Right renal pelvis (tissue), 4 donors: ENCODE data around the gene UBE2E1. TPM values are rescaled to one million over a fixed set of nuclear protein-coding genes. Genes with fewer than 3 reads are reported as not detected.
A peak's percentile ranks its signal among the peaks of the same experiment; 100 is the strongest.
"Not testable (repeated sequence)": the region's sequence is repeated elsewhere in the genome, so short reads cannot be mapped to it uniquely, and the experiment has no call there.

ENCODE experiments used
- DNase-seq, 4 donors: peaks; one replicate each; pipeline ENCODE4 v3.0.0-alpha.2; 2013; ENCODE audit warnings: low read depth in 4 of 4, low spot score in 3 of 4, missing footprints in 1 of 4
- polyA plus RNA-seq, 4 donors: library from polyadenylated mRNA; unstranded; fragments of 120-200 nt; gene quantifications; one replicate each; pipeline ENCODE4 v1.2.1, GENCODE V29; 2013; ENCODE audit not compliant: insufficient read length in 4 of 4

The UBE2E1 gene
- polyA plus RNA-seq, 4 donors, result 144 to 181 (median 164) TPM

- DNase-seq, result not testable (repeated sequence)
These were observed 106.6 kb downstream of the UBE2E1 start for GRCh38 chr3:23912335-23912734.

- DNase-seq, result no peak
These were observed 107.4 kb downstream of the UBE2E1 start for GRCh38 chr3:23913182-23913581.

GRCh38 chr3:23913873-23914743 lies 108.4 kb downstream of the UBE2E1 start:
- DNase-seq, result no peak

- DNase-seq, result no peak
These were observed 109.9 kb downstream of the UBE2E1 start for GRCh38 chr3:23915537-23916108.

- no peak for DNase-seq
These were observed 110.6 kb downstream of the UBE2E1 start for GRCh38 chr3:23916152-23916885.

- DNase-seq, result peak; percentile 89 to 96 (median 94)
These were observed 111.3 kb downstream of the UBE2E1 start, which contains the start of the genes NKIRAS1 and RPL15 for GRCh38 chr3:23916886-23917678. Gene NKIRAS1, minus strand, starts transcription at chr3:23916990. Its CDS starts 6,086 bp downstream, at chr3:23910904. Gene RPL15, plus strand, starts transcription at chr3:23917132. Its CDS starts 728 bp downstream, at chr3:23917860.

GRCh38 chr3:23917679-23918303 lies 112.0 kb downstream of the UBE2E1 start:
- DNase-seq, result peak in 3 of 4 donors; percentile 29 to 44 (median 40)

- DNase-seq, result not testable (repeated sequence)
These were observed 112.6 kb downstream of the UBE2E1 start for GRCh38 chr3:23918331-23918730.

- no peak for DNase-seq
These were observed 113.9 kb downstream of the UBE2E1 start for GRCh38 chr3:23919628-23920027.

- no peak for DNase-seq
These were observed 114.4 kb downstream of the UBE2E1 start for GRCh38 chr3:23920151-23920655.

- no peak for DNase-seq
These were observed 115.3 kb downstream of the UBE2E1 start for GRCh38 chr3:23921052-23921511.

GRCh38 chr3:23923786-23924185 lies 118.0 kb downstream of the UBE2E1 start:
- peak in 1 of 4 donors; percentile 54 for DNase-seq

- no peak for DNase-seq
These were observed 120.5 kb downstream of the UBE2E1 start for GRCh38 chr3:23926246-23926645.

GRCh38 chr3:23926736-23927135 lies 121.0 kb downstream of the UBE2E1 start:
- no peak for DNase-seq

- DNase-seq, result no peak
These were observed 122.8 kb downstream of the UBE2E1 start for GRCh38 chr3:23928524-23928923.

GRCh38 chr3:23931597-23931996 lies 125.8 kb downstream of the UBE2E1 start:
- no peak for DNase-seq

GRCh38 chr3:23932571-23932970 lies 126.8 kb downstream of the UBE2E1 start:
- no peak for DNase-seq

GRCh38 chr3:23934253-23934652 lies 128.5 kb downstream of the UBE2E1 start:
- DNase-seq, result no peak

GRCh38 chr3:23937296-23937695 lies 131.5 kb downstream of the UBE2E1 start:
- DNase-seq, result no peak
